Neural crest cell (in vitro differentiated cells): Measurements from ENCODE around the gene EPAS1. TPM values are rescaled to one million over a fixed set of nuclear protein-coding genes. Genes with fewer than 3 reads are reported as not detected.

ENCODE experiments used
- DNase-seq: peaks from one replicate; pipeline ENCODE4 v3.0.0; 2021; ENCODE audit warnings: low read depth, mixed read lengths, low spot score
- H3K27ac Mint-ChIP-seq: one replicate; pipeline ENCODE4 v1.8.0; 2021; ENCODE audit warnings: mild to moderate bottlenecking, mixed read lengths; ENCODE audit not compliant: unreplicated experiment
- H3K27me3 Mint-ChIP-seq: 2 replicates; pipeline ENCODE4 v1.8.0; 2021; ENCODE audit warnings: low read depth, mild to moderate bottlenecking, mixed read lengths
- H3K36me3 Mint-ChIP-seq: 2 replicates; pipeline ENCODE4 v1.8.0; 2021; ENCODE audit warnings: low read depth, mild to moderate bottlenecking, mixed read lengths
- H3K4me1 Mint-ChIP-seq: 2 replicates; pipeline ENCODE4 v1.8.0; 2021; ENCODE audit warnings: mixed read lengths
- H3K4me3 Mint-ChIP-seq: one replicate; pipeline ENCODE4 v1.8.0; 2021; ENCODE audit warnings: mild to moderate bottlenecking, mixed read lengths
- H3K9me3 Mint-ChIP-seq: 2 replicates; pipeline ENCODE4 v1.8.0; 2021; ENCODE audit warnings: mixed read lengths
- CTCF ChIP-seq: fragments of 200-600 bp; sonication (generic); conservative IDR thresholded peaks from 2 replicates; pipeline ENCODE4 v1.5.0; 2021; ENCODE audit warnings: antibody characterized with exemption, mild to moderate bottlenecking
- total RNA-seq: library from RNA; stranded (reverse); gene quantifications from 2 replicates; pipeline ENCODE4 v1.2.1, GENCODE V29; 2021

The EPAS1 gene
- total RNA-seq, 1 donor from 2014 or later = 0.14 TPM

GRCh38 chr2:46308629-46309028, 11.4 kb downstream of the EPAS1 start:
- Mint-ChIP-seq H3K36me3 (no peaks in the 10 kb centered on the region), H3K27ac (no peak overlapping the region), H3K4me1 (no peaks in the 10 kb centered on the region), H3K4me3 (no peak overlapping the region), H3K27me3 (peaks cover 27% of the 10 kb centered on the region), H3K9me3 (no peaks in the 10 kb centered on the region)
- DNase-seq = no peak
- TF ChIP-seq CTCF = no peak

GRCh38 chr2:46309052-46309953, 12.1 kb downstream of the EPAS1 start:
- no peak overlapping the region for H3K27ac Mint-ChIP-seq
- TF ChIP-seq CTCF = no peak
- H3K4me3 Mint-ChIP-seq = no peak overlapping the region
- no peaks in the 10 kb centered on the region for H3K9me3 Mint-ChIP-seq
- no peaks in the 10 kb centered on the region for H3K4me1 Mint-ChIP-seq
- H3K27me3 Mint-ChIP-seq = peaks cover 21% of the 10 kb centered on the region
- no peaks in the 10 kb centered on the region for H3K36me3 Mint-ChIP-seq
- DNase-seq = no peak

GRCh38 chr2:46310446-46310845, 13.2 kb downstream of the EPAS1 start:
- Mint-ChIP-seq H3K9me3 (no peaks in the 10 kb centered on the region), H3K27me3 (peaks cover 13% of the 10 kb centered on the region), H3K4me3 (no peak overlapping the region), H3K36me3 (no peaks in the 10 kb centered on the region), H3K4me1 (no peaks in the 10 kb centered on the region), H3K27ac (no peak overlapping the region)
- DNase-seq = no peak
- no peak for TF ChIP-seq CTCF

- Mint-ChIP-seq H3K4me1 (no peaks in the 10 kb centered on the region), H3K27me3 (peaks cover 11% of the 10 kb centered on the region), H3K4me3 (no peak overlapping the region), H3K36me3 (no peaks in the 10 kb centered on the region), H3K27ac (no peak overlapping the region), H3K9me3 (no peaks in the 10 kb centered on the region)
- TF ChIP-seq CTCF = no peak
- DNase-seq = no peak
These were observed 14.5 kb downstream of the EPAS1 start for GRCh38 chr2:46311651-46312223.

GRCh38 chr2:46313063-46313462, 15.9 kb downstream of the EPAS1 start:
- Mint-ChIP-seq H3K4me1 (no peaks in the 10 kb centered on the region), H3K4me3 (no peak overlapping the region), H3K36me3 (no peaks in the 10 kb centered on the region), H3K27me3 (peaks cover 1% of the 10 kb centered on the region), H3K27ac (peak overlapping the region; percentile 30), H3K9me3 (no peaks in the 10 kb centered on the region)
- TF ChIP-seq CTCF = no peak
- DNase-seq = no peak
